ENCODE results near the gene RDH13. TPM values are rescaled to one million over a fixed set of nuclear protein-coding genes. Genes with fewer than 3 reads are reported as not detected.
A peak's percentile ranks its signal among the peaks of the same experiment; 100 is the strongest.
"Not testable (repeated sequence)": the region's sequence is repeated elsewhere in the genome, so short reads cannot be mapped to it uniquely, and the experiment has no call there.

Gene RDH13
- total RNA-seq, 1 donor from 2014 or later, result 85.7 TPM

GRCh38 chr19:55069865-55070197 is 6.9 kb upstream of the RDH13 start:
- DNase-seq (ENCODE audit: low spot score in 2 of 2, unreplicated experiment in 2 of 2), result no peak
- Mint-ChIP-seq H3K27ac (peak overlapping the region; percentile 72), H3K27me3 (ENCODE audit: low read depth) (peaks cover 59% of the 10 kb centered on the region), H3K36me3 (peaks cover 2% of the 10 kb centered on the region), H3K4me3 (peak overlapping the region; percentile 46), H3K4me1 (peaks cover 41% of the 10 kb centered on the region), H3K9me3 (peaks cover 3% of the 10 kb centered on the region)
- TF ChIP-seq CTCF (IDR thresholded peaks at IDR 0.05; ENCODE audit: unreplicated experiment), result no peak

GRCh38 chr19:55068950-55069864 is 6.3 kb upstream of the RDH13 start:
- no peak for TF ChIP-seq CTCF (IDR thresholded peaks at IDR 0.05; ENCODE audit: unreplicated experiment)
- Mint-ChIP-seq H3K4me3 (peak overlapping the region; percentile 46), H3K4me1 (peaks cover 40% of the 10 kb centered on the region), H3K27me3 (ENCODE audit: low read depth) (peaks cover 61% of the 10 kb centered on the region), H3K27ac (peak overlapping the region; percentile 72), H3K9me3 (peaks cover 3% of the 10 kb centered on the region), H3K36me3 (peaks cover 2% of the 10 kb centered on the region)
- no peak for DNase-seq (ENCODE audit: low spot score in 2 of 2, unreplicated experiment in 2 of 2)

DNA sequence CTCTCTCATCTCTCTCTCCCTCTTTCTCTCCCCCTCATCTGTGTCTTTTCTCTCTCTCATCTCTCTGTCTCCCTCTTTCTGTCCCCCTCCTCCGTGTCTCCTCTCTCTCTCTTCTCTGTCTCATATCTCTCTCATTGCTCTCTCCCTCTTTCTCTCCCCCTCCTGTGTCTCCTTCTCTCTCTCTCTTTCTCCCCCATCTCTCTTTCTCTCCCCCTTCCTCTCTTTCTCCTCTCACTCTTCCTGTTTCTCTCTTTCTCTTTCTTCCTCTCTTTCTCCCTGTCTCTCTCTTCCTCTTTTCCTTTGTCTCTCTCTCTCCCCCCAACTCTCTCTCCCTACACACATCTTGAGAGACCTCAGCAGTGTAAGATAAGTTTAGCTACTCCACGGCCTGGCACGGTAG is 4.9 kb upstream of the RDH13 start:
- H3K4me3 Mint-ChIP-seq, result peak overlapping the region; percentile 20
- TF ChIP-seq CTCF (IDR thresholded peaks at IDR 0.05; ENCODE audit: unreplicated experiment), result no peak
- H3K9me3 Mint-ChIP-seq, result peaks cover 3% of the 10 kb centered on the region
- peaks cover 2% of the 10 kb centered on the region for H3K36me3 Mint-ChIP-seq
- peaks cover 40% of the 10 kb centered on the region for H3K4me1 Mint-ChIP-seq
- H3K27ac Mint-ChIP-seq, result peak overlapping the region; percentile 68
- peaks cover 59% of the 10 kb centered on the region for H3K27me3 Mint-ChIP-seq (ENCODE audit: low read depth)
- no peak for DNase-seq (ENCODE audit: low spot score in 2 of 2, unreplicated experiment in 2 of 2)

- no peaks in the 10 kb centered on the region for H3K9me3 Mint-ChIP-seq
- no peak for DNase-seq (ENCODE audit: low spot score in 2 of 2, unreplicated experiment in 2 of 2)
- no peak for TF ChIP-seq CTCF (IDR thresholded peaks at IDR 0.05; ENCODE audit: unreplicated experiment)
- H3K27ac Mint-ChIP-seq, result no peak overlapping the region
- H3K36me3 Mint-ChIP-seq, result no peaks in the 10 kb centered on the region
- H3K4me3 Mint-ChIP-seq, result no peak overlapping the region
- peaks cover 49% of the 10 kb centered on the region for H3K27me3 Mint-ChIP-seq (ENCODE audit: low read depth)
- H3K4me1 Mint-ChIP-seq, result peaks cover 44% of the 10 kb centered on the region
Observed at GRCh38 chr19:55066107-55066709, 3.3 kb upstream of the RDH13 start.

DNA sequence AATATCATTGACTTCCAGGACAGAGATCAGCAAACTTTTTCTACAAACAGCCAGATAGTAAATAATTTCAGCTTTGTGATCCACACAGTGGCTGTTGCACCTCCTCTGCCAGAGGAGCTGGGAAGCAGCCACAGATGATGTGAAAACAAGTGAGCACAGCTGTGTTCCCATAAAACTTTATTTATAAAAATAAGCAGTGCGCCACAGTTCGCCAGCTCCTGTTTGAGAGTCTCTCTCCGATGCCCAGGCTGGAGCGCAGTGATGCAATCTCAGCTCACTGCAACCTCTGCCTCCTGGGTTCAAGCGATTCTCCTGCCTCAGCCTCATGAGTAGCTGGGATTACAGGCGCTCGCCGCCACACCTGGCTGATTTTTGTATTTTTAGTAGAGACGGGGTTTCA is 2.6 kb upstream of the RDH13 start:
- H3K27me3 Mint-ChIP-seq (ENCODE audit: low read depth), result peaks cover 47% of the 10 kb centered on the region
- not testable (repeated sequence) for H3K27ac Mint-ChIP-seq; H3K9me3 Mint-ChIP-seq; H3K4me3 Mint-ChIP-seq; H3K36me3 Mint-ChIP-seq; DNase-seq (ENCODE audit: low spot score in 2 of 2, unreplicated experiment in 2 of 2)
- H3K4me1 Mint-ChIP-seq, result peaks cover 47% of the 10 kb centered on the region

- H3K27ac Mint-ChIP-seq, result peak overlapping the region; percentile 72
- H3K4me1 Mint-ChIP-seq, result peaks cover 52% of the 10 kb centered on the region
- no peaks in the 10 kb centered on the region for H3K9me3 Mint-ChIP-seq
- H3K27me3 Mint-ChIP-seq (ENCODE audit: low read depth), result peaks cover 32% of the 10 kb centered on the region
- H3K36me3 Mint-ChIP-seq, result peaks cover 6% of the 10 kb centered on the region
- H3K4me3 Mint-ChIP-seq, result peak overlapping the region; percentile 88
- TF ChIP-seq CTCF (IDR thresholded peaks at IDR 0.05; ENCODE audit: unreplicated experiment), result no peak
- no peak for DNase-seq (ENCODE audit: low spot score in 2 of 2, unreplicated experiment in 2 of 2)
Observed at GRCh38 chr19:55063492-55063843, 520 bp upstream of the RDH13 start.

- not testable (repeated sequence) for H3K9me3 Mint-ChIP-seq; H3K27me3 Mint-ChIP-seq (ENCODE audit: low read depth); DNase-seq (ENCODE audit: low spot score in 2 of 2, unreplicated experiment in 2 of 2)
- Mint-ChIP-seq H3K4me1 (peaks cover 40% of the 10 kb centered on the region), H3K36me3 (peaks cover 23% of the 10 kb centered on the region), H3K27ac (peak overlapping the region; percentile 100), H3K4me3 (peak overlapping the region; percentile 88)
Observed at GRCh38 chr19:55060287-55060686, 2.7 kb downstream of the RDH13 start.

Data from mesothelial cell of epicardium (in vitro differentiated cells).